GM21786 (cell line): ENCODE results near the gene AP1AR.

ENCODE experiments used
- ATAC-seq: cut with Tn5 transposase; IDR thresholded peaks from one replicate; pipeline ENCODE4 v1.9.1; 2021; ENCODE audit not compliant: unreplicated experiment

The AP1AR gene

GRCh38 chr4:112222219-112222955 is 9.2 kb upstream of the AP1AR start:
- no peak for ATAC-seq

GRCh38 chr4:112225157-112225556 is 6.4 kb upstream of the AP1AR start:
- no peak for ATAC-seq

- ATAC-seq = peak; percentile 79
Observed at GRCh38 chr4:112230879-112231778, 458 bp upstream of the AP1AR start.

GRCh38 chr4:112234952-112235609 is 3.5 kb downstream of the AP1AR start:
- no peak for ATAC-seq

GRCh38 chr4:112236040-112236439 is 4.5 kb downstream of the AP1AR start:
- ATAC-seq = no peak

GRCh38 chr4:112238833-112239232 is 7.2 kb downstream of the AP1AR start:
- no peak for ATAC-seq

GRCh38 chr4:112245383-112245782 is 13.8 kb downstream of the AP1AR start:
- no peak for ATAC-seq

GRCh38 chr4:112247021-112247420 is 15.4 kb downstream of the AP1AR start:
- no peak for ATAC-seq

GRCh38 chr4:112251019-112251643 is 19.5 kb downstream of the AP1AR start:
- ATAC-seq = no peak

- ATAC-seq = no peak
Observed at GRCh38 chr4:112252234-112252633, 20.6 kb downstream of the AP1AR start.

- ATAC-seq = peak; percentile 97
Observed at GRCh38 chr4:112253382-112254000, 21.9 kb downstream of the AP1AR start.

- no peak for ATAC-seq
Observed at GRCh38 chr4:112257098-112257497, 25.5 kb downstream of the AP1AR start.

- ATAC-seq = no peak
Observed at GRCh38 chr4:112266823-112267222, 35.2 kb downstream of the AP1AR start.

GRCh38 chr4:112270051-112270450 is 38.5 kb downstream of the AP1AR start:
- no peak for ATAC-seq

GRCh38 chr4:112270640-112271421 is 39.2 kb downstream of the AP1AR start:
- no peak for ATAC-seq

- ATAC-seq = no peak
Observed at GRCh38 chr4:112272292-112272691, 40.7 kb downstream of the AP1AR start.

GRCh38 chr4:112274959-112275358 is 43.4 kb downstream of the AP1AR start:
- ATAC-seq = no peak

GRCh38 chr4:112276113-112276512 is 44.5 kb downstream of the AP1AR start:
- ATAC-seq = no peak

- no peak for ATAC-seq
Observed at GRCh38 chr4:112277220-112277619, 45.6 kb downstream of the AP1AR start.
